ENCODE data around the gene OR2Z1.

OR2Z1 gene, protein sequence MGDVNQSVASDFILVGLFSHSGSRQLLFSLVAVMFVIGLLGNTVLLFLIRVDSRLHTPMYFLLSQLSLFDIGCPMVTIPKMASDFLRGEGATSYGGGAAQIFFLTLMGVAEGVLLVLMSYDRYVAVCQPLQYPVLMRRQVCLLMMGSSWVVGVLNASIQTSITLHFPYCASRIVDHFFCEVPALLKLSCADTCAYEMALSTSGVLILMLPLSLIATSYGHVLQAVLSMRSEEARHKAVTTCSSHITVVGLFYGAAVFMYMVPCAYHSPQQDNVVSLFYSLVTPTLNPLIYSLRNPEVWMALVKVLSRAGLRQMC

GRCh38 chr19:8721334-8721733 is at the start of gene OR2Z1:
OR2Z1 (plus strand) TSS chr19:8721634; CDS start chr19:8731029, 9,395 bp downstream.
- no peak for DNase-seq

DNA sequence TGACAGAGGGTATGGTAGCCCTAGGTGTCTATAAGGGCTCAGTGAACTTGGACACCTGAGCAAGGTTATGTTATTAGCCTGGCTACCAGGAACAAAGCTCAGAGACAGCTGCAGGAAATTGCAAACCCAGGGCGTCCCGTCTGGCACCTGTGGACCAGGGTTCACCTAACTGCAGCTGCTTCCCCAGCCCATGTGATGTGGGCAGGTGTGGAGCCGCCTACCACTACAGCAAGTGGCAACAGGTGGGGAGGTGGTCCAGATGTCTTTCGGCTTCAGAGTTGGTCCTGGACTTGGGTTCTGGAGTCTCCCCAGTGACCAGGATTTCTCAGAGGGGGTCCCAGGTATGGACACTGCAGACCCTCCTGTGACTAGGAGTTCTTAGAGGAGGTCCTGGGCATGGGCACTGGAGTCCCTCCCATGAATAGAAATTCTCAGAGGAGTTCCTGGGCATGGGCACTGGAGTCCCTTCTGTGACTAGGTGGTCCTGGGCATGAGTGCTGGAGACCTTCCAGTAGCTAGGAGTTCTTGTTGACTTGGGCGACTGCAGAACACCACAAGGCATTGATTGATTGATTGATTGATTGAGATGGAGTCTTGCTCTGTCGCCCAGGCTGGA is 48.0 kb upstream of the OR2Z1 start:
- no peak for DNase-seq

- no peak for DNase-seq
Observed at GRCh38 chr19:8675066-8675465, 46.4 kb upstream of the OR2Z1 start.

DNA sequence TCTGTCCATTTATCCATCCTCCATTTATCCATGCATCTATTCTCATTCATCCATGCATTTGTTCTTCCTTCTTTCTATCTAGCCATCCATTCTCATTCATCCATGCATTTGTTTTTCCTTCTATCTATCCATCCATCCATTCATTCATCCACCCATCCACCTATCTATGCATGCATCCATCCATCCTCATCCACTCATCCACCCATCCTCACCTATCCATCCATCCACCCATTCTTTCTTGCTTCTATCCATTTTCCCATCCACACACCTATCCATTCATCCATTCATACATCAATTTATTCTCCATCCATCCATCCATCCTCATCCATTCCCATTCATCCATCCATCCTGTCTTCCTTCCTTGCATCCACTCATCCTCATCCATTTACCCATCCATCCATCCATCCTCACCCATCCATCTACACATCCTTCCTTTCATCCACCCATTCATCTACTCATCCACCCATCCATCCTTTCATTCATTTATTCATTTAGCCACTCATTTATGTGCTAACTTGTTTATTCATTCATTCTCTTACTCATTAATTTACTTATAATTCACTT is 43.1 kb upstream of the OR2Z1 start:
- DNase-seq, result no peak

GRCh38 chr19:8680676-8681344 is 40.6 kb upstream of the OR2Z1 start:
- no peak for DNase-seq

DNA sequence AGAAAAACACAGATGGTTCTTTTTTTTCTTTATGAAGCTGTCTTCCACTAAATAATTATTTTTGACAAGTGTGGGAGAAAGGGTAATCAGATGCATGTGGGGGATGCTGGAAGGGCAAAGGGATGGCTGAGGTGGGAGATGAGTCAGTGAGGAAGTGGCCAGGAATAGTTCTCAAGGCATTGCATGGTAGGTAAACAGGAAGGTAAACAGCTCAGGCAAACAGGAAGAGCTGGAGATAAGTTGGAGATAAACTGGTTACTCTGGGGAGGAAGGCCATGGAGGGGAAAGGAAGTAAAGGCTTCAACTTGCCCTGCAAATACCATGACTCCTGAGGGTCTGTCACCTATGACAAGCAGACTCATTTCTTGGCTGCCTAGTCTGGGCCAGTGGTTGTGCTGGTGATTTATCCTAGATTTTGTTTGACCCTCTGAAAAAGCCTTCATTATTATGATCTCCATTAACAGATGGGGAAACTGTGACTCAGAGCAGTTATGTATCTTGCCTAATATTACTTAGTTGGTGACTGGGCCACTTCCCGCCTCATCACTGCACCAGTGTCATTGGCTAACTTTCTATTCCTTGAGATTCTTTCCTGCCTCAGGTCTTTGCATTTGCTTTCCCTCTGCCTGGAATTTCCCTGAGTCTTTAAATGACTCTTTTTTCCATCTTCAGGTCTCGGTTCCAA is 39.9 kb upstream of the OR2Z1 start:
- DNase-seq, result no peak

DNA sequence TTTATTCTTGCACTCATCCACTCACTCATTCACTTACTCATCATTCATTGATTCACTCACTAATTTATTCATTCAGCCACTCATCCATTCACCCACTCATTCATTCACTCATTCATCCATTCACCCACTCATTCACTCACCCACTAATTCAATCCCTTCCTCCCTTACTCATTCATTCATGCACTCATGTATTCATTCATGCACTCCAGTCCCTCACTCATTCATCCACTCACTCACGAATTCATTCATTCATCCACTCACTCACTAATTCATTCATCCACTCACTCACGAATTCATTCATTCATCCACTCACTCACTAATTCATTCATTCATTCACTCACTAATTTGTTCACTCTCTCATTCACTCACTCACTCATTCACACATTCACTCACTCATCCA is 39.0 kb upstream of the OR2Z1 start:
- DNase-seq, result no peak

DNA sequence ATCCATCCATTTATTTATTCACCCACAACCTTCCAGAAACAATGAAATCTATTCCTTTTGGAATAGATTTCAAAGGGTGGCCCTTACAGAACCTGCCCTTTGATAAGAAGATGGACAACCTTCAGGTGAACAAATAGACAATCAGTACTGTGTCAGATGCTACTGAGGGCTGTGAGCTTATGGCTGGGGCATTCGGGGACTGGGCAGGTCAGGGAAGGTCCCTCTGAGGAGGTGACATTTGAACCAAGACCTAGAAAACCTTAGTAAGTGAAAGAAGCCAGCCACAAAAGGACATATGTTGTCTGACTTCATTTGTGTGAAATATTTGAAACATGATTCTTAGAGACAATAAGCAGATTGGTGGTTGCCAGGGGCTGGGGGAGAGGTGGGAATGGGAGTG is 38.5 kb upstream of the OR2Z1 start:
- DNase-seq, result no peak

GRCh38 chr19:8684001-8684902 is 37.2 kb upstream of the OR2Z1 start:
- DNase-seq, result no peak

GRCh38 chr19:8686549-8686948 is 34.9 kb upstream of the OR2Z1 start:
- no peak for DNase-seq

DNA sequence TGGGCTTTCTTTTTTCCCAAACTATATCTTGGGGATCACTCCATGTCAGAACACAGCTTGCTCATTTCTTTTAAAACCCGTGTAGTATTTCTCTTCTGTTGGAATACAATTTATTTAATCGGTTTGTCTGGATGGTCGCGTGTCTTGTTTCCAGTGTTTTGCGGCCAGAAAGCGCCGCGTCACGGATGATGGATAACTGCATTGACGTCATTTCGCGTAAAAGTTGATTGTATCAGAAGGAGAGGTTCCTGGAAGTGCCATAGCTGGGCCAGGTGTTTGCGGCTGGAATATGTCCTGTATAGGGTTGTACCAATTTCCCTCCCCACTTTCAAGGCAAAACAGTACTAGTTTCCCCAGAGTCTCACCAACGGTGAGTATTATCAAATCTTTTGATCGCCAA is 32.5 kb upstream of the OR2Z1 start:
- DNase-seq, result no peak

DNA sequence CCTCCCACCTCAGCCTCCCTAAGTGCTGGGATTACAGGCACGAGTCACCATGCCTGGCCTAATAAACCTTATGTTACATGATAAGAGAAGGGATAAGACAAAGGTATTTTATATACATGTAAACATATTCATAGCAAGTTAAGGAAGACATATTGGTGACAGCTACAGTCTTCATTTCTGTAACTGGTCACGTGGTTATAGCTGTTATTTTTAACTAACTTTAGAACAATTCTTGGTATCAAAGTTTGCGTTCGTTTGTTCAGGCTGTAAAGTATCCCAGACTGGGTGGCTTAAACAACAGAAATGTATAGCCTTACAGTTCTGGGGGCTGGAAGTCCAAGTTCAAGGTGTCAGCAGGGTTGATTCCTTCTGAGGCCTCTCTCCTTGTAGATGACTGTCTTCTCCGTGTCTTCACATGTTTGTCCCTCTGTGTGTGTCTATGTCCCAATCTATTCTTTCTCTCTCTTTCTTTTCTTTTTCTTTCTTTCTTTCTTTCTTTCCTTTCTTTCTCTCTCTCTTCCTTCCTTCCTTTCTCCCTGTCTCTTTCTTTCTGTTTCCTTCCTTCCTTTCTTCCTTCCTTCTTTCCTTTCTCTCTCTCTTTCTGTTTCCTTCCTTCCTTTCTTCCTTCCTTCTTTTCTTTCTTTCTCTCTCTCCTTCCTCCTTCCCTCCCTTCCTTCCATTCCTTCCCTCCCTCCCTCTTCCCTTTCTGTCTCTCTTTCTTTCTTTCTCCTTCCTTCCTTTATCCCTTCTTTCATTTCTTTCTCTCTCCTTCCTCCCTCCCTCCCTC is 30.5 kb upstream of the OR2Z1 start:
- no peak for DNase-seq

- no peak for DNase-seq
Observed at GRCh38 chr19:8695501-8695900, 25.9 kb upstream of the OR2Z1 start.

- DNase-seq, result no peak
Observed at GRCh38 chr19:8695911-8696310, 25.5 kb upstream of the OR2Z1 start.

DNA sequence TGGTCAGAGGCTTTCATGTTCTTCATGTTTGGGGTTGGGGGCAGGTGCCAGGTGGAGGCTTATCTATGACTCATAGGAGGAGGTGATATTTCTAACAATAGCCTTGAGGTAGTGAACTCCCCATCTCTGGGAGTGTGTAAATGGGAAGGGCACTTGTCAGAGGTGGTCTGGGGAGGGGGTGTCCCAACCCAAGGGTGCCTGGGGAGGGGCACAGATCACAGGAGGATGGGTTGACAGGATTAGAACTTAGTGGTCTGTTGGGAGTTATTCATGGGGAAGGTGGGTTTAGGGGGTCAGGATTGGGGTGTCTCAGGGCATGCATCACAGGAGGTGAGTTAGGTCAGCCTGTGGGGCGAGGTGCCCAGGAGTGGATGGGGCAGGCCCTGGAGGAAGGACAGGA is 24.4 kb upstream of the OR2Z1 start:
- DNase-seq, result no peak

DNA sequence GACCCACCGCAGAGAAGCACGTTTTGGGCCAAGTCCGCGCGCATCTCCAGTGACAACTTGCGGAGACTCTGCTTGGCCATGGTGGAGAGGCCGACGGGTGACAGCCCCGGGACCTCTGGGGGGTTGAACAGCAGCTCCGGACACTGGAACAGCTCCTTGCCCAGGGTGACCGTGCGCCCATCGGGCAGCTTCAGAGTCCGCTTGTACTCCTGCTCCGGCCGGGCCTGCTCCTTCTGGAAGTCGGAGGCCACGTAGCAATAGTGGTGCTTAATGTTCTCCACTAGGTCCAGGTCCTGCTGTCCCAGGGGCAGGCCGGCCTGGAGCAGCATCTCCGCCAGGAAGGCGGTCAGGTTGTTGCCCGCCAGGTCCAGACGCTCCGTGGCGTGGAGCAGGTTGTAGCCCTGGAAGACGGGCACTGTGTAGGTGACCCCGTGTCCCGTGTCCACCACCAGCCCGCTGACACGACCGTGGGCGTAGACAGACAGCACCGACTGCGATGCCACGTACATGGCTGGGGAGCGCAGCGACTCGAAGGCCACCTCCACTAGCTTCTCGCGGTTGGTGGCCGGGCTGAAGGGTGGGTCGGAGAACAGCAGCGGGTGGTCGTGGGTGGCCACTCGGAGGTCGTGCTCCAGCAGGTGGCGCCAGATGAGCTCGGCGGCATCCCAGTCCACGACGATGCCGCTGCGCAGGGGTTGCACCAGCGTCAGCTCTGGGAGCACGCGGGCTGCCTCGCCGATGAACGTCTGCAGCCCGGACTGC is 23.6 kb upstream of the OR2Z1 start:
- DNase-seq, result no peak

DNA sequence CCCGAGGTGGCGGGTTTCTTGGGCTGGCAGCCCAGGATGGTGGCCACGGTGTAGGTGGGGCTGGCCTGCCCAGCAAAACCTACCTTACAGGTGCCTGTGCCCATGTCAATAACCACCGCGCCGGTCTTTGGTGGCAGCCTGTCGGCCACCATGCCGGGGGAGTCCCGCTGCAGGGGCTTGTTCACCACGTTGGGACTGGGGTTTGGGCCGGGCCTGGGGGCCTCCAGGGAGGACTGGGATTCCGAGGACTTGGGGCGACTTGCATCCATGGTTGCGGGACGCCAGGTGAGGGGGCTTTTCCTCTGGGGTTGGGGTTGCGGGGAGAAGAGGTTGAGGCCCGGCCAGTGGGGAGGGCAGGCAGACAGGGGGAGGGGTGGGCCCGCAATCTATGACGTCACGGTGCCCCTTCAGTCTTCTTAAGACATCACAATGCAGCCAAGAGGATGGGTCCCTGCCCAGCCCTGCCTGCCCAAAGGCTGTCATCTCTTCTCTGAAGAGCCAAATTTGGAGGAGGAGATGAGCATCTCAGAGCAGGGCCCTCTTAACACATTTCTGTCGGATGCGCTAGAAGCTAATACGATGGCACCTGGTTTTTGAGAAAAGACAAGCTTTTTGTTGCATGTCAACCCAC is 22.9 kb upstream of the OR2Z1 start, which contains the start of gene ACTL9:
Gene ACTL9, minus strand, starts transcription at position 363 of the 631 bp plus-strand sequence. Its CDS starts 94 bp downstream, at position 269.
- DNase-seq, result no peak

GRCh38 chr19:8699908-8700307 is 21.5 kb upstream of the OR2Z1 start:
- no peak for DNase-seq

GRCh38 chr19:8700956-8701355 is 20.5 kb upstream of the OR2Z1 start:
- no peak for DNase-seq

DNA sequence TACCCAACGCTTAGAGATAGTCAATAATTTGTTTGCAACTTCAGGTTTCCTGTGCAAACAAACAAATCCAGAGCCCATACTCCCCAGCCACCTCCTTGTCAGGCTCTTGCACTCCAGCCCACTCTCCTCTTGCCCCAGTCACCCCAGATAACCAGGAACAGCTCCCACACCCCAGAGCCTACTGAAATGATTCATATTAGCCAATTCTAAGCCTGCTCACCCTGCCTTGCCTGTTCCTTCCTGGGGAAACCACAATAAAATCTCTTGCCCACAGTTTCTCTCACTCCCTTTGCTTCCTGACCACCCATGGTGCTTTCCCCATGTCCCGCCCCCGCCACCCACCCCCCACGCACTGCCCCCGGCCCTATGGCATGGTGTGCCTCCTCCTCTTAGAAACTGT is 19.1 kb upstream of the OR2Z1 start:
- no peak for DNase-seq

All from NCI-H1092 (cell line).